Measurements from ENCODE around the gene ATXN7. TPM values are rescaled to one million over a fixed set of nuclear protein-coding genes. Genes with fewer than 3 reads are reported as not detected.

The ATXN7 gene
- total RNA-seq, 3 donors from 2014 or later (not counting 1 experiment from before 2014, with no cell fraction given): 126 to 176 (median 146) TPM

DNA sequence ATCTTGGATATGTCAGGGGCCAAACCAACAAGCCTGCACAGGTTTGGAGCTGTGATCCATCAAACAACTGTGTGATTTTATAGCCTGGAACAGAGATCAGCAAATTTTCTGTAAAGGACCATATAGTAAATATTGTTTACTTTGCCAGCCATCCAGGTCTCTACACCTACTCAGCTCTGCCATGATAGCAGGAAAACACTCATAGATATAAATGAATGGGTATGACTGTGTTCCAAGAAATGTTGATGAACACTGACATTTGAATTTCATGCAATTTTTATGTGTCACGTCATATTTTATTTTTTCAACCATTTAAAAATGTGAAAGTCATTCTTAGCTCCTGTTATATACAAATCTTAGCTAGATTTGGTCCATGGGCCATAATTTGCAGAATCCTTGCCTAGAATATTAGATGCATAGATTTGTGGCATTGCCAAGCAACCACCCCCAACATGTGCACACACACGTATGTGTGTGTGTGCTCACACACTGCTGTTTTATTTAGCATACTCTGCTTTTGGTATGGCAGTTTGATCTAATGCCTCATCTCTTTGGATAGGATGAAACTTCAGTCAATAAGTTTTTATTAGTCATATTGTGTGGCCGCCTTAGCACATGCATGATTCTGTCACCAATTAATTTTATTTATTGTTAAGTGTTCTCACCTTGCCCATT lies 6.4 kb downstream of the ATXN7 start:
- no peaks in the 10 kb centered on the region for H3K27me3 Mint-ChIP-seq (ENCODE audit: low read depth in 2 of 2)
- peaks cover 35 to 44% of the 10 kb centered on the region in 2 donors for H3K4me1 Mint-ChIP-seq

GRCh38 chr3:63870615-63871005 lies 6.9 kb downstream of the ATXN7 start:
- Mint-ChIP-seq H3K4me1 (peaks cover 36 to 45% of the 10 kb centered on the region in 2 donors), H3K9me3 (no peaks in the 10 kb centered on the region), H3K36me3 (no peaks in the 10 kb centered on the region), H3K27me3 (ENCODE audit: low read depth in 2 of 2) (no peaks in the 10 kb centered on the region), H3K27ac (no peak overlapping the region), H3K4me3 (no peak overlapping the region)
- no peak for DNase-seq
- Histone ChIP-seq H3K4me3 (ENCODE audit: low read length) (no peak overlapping the region), H3K27ac (ENCODE audit: low read length) (no peak overlapping the region), H3K4me1 (ENCODE audit: control insufficient read depth, insufficient read depth, low read length) (peaks cover 6% of the 10 kb centered on the region), H3K9me3 (ENCODE audit: control insufficient read depth, insufficient read depth, low read length) (no peaks in the 10 kb centered on the region), H3K27me3 (ENCODE audit: control insufficient read depth, insufficient read depth, low read length) (no peaks in the 10 kb centered on the region), H3K36me3 (ENCODE audit: control insufficient read depth, insufficient read depth, low read length) (peaks cover 2% of the 10 kb centered on the region)
- no peak for ATAC-seq
- WGBS (ENCODE audit: insufficient coverage): 60% methylated on average over 1 of the region's 2 CpGs
- TF ChIP-seq, protein P1, sequence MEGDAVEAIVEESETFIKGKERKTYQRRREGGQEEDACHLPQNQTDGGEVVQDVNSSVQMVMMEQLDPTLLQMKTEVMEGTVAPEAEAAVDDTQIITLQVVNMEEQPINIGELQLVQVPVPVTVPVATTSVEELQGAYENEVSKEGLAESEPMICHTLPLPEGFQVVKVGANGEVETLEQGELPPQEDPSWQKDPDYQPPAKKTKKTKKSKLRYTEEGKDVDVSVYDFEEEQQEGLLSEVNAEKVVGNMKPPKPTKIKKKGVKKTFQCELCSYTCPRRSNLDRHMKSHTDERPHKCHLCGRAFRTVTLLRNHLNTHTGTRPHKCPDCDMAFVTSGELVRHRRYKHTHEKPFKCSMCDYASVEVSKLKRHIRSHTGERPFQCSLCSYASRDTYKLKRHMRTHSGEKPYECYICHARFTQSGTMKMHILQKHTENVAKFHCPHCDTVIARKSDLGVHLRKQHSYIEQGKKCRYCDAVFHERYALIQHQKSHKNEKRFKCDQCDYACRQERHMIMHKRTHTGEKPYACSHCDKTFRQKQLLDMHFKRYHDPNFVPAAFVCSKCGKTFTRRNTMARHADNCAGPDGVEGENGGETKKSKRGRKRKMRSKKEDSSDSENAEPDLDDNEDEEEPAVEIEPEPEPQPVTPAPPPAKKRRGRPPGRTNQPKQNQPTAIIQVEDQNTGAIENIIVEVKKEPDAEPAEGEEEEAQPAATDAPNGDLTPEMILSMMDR (IDR thresholded peaks at IDR 0.05): no peak
- intact Hi-C loops (cut with micrococcal nuclease): no loop called here

More for the DNA sequence above, 6.4 kb downstream of the ATXN7 start:
- intact Hi-C loops (cut with micrococcal nuclease): no loop called here
- Histone ChIP-seq H3K27ac (ENCODE audit: low read length) (no peak overlapping the region), H3K9me3 (ENCODE audit: control insufficient read depth, insufficient read depth, low read length) (no peaks in the 10 kb centered on the region), H3K4me3 (ENCODE audit: low read length) (no peak overlapping the region), H3K27me3 (ENCODE audit: control insufficient read depth, insufficient read depth, low read length) (no peaks in the 10 kb centered on the region), H3K4me1 (ENCODE audit: control insufficient read depth, insufficient read depth, low read length) (peaks cover 7% of the 10 kb centered on the region), H3K36me3 (ENCODE audit: control insufficient read depth, insufficient read depth, low read length) (peaks cover 2% of the 10 kb centered on the region)
- no peaks in the 10 kb centered on the region for H3K9me3 Mint-ChIP-seq
- no peak for ATAC-seq
- DNase-seq: no peak
- WGBS (ENCODE audit: insufficient coverage): 92% methylated on average over 2 of the region's 3 CpGs
- H3K36me3 Mint-ChIP-seq: no peaks in the 10 kb centered on the region
- TF ChIP-seq, protein P1 (IDR thresholded peaks at IDR 0.05): no peak
- H3K4me3 Mint-ChIP-seq: no peak overlapping the region
- H3K27ac Mint-ChIP-seq: no peak overlapping the region

- Histone ChIP-seq H3K4me3 (ENCODE audit: low read length) (no peak overlapping the region), H3K27ac (ENCODE audit: low read length) (no peak overlapping the region), H3K9me3 (ENCODE audit: control insufficient read depth, insufficient read depth, low read length) (no peaks in the 10 kb centered on the region), H3K27me3 (ENCODE audit: control insufficient read depth, insufficient read depth, low read length) (no peaks in the 10 kb centered on the region), H3K36me3 (ENCODE audit: control insufficient read depth, insufficient read depth, low read length) (no peaks in the 10 kb centered on the region), H3K4me1 (ENCODE audit: control insufficient read depth, insufficient read depth, low read length) (peaks cover 8% of the 10 kb centered on the region)
- WGBS (ENCODE audit: insufficient coverage): 100% methylated on average over 1 of the region's 2 CpGs
- no peaks in the 10 kb centered on the region for H3K27me3 Mint-ChIP-seq (ENCODE audit: low read depth in 2 of 2)
- H3K9me3 Mint-ChIP-seq: no peaks in the 10 kb centered on the region
- no peaks in the 10 kb centered on the region for H3K36me3 Mint-ChIP-seq
- no peak overlapping the region for H3K27ac Mint-ChIP-seq
- peaks cover 37 to 52% of the 10 kb centered on the region in 2 donors for H3K4me1 Mint-ChIP-seq
- ATAC-seq (no peak), DNase-seq (no peak)
- no peak overlapping the region for H3K4me3 Mint-ChIP-seq
- TF ChIP-seq, protein P1 (IDR thresholded peaks at IDR 0.05): no peak
- intact Hi-C loops (cut with micrococcal nuclease): no loop called here
Measured at GRCh38 chr3:63872135-63872924, 8.7 kb downstream of the ATXN7 start.

Data from natural killer cell (primary cell).